ENCODE measurements around the gene C21orf58.

C21orf58 gene

DNA sequence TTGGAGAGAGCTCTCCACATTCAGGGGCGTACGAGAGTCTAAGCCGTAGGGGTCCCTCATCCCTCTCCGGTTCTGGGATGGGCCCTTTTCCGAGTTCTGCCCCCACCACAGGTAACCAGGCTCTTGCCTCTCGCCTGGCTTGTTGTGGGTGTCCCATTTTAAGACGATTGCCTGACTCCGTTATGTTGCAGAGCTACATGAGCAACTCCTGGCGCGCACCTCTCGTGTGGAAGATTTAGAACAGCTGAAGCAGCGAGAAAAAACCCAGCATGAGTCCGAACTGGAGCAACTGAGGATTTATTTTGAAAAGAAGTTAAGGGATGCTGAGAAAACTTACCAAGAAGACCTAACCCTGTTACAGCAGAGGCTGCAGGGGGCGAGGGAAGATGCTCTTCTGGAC, 29.2 kb upstream of the C21orf58 start:
- DNase-seq: no peak

- no peak for DNase-seq
These were observed 28.5 kb upstream of the C21orf58 start for GRCh38 chr21:46352164-46352515.

GRCh38 chr21:46351476-46352163, 27.9 kb upstream of the C21orf58 start:
- DNase-seq: no peak

- DNase-seq: no peak
These were observed 27.3 kb upstream of the C21orf58 start for GRCh38 chr21:46350981-46351380.

DNA sequence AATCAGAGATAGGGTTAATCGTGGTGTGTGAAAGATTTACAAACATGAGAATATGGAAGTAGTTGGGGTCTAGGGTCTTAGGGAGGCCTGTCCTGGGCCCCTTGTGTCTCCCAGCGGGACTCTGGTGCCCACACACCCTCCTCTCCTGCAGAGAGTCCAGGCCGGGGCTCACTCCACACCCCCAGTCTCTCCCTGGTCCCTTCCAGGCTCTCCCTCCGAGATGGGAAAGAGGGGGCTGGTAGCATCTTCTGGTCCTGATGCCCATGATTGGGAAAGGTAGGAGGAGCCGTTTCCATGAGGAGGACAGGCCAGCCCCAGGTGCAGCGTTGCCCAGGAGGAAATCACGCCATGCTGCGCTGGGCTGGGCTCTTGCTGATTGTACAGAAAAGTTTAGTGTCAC, 26.9 kb upstream of the C21orf58 start:
- no peak for DNase-seq

GRCh38 chr21:46349134-46349760, 25.6 kb upstream of the C21orf58 start:
- DNase-seq: no peak

- DNase-seq: no peak
These were observed 24.2 kb upstream of the C21orf58 start for GRCh38 chr21:46347791-46348381.

- DNase-seq: no peak
These were observed 23.5 kb upstream of the C21orf58 start for GRCh38 chr21:46347203-46347550.

GRCh38 chr21:46346296-46347202, 22.9 kb upstream of the C21orf58 start:
- DNase-seq: no peak

DNA sequence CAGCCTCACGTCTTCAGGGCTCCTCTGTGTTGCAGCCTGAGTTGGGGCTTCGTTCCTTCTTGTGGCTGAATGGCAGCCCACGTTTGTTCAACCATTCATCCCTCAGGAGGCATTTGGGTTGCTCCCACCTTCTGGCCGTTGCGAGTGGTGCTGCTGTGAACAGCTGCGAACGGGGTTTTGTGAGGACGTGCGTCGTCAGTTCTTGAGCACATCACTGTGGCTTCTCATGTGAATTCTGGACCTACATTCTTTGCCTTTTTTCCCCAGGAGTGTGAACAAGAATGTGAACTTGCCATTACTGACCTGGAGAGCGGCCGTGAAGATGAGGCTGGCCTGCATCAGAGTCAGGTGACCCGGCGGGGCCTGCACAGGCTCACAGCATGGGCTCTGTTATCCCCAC, 22.2 kb upstream of the C21orf58 start:
- no peak for DNase-seq

GRCh38 chr21:46344219-46344915, 20.7 kb upstream of the C21orf58 start:
- DNase-seq: no peak

DNA sequence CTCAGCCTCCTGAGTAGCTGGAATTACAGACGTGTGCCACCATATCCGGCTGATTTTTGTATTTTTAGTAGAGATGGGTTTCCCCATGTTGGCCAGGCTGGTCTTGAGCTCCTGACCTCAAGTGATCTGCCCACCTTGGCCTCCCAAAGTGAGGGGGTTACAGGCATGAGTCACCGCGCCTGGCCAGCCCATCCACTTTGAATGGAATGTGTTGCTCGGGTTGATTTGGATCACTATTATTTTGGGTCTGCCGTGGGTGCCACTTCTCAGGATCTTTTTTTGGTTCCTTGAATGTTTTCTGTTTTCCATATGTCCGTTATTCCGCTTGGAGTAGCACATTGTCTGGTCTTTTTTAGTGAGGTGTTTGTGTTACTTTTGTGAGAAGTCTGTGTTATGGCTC, 17.3 kb upstream of the C21orf58 start:
- DNase-seq: no peak

DNA sequence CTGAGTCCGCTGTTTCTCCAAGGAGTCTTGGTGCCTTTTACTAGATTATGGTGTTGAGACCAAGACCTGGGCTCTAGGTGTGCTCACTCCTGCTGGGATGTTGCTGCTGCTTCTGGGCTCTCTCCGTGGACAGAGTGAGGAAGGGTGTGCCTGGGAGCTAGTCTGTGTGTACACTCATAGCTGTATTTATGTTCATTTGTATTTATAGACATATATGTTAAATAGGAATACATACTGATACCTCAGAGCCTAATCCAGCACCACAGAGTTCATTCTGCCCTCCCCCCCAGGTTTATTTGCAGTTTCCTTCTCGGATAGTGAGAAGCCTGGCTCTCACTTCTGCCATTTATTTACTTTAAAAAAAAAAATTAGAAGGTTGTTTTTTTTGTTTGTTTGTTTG, 12.9 kb upstream of the C21orf58 start:
- DNase-seq: no peak

DNA sequence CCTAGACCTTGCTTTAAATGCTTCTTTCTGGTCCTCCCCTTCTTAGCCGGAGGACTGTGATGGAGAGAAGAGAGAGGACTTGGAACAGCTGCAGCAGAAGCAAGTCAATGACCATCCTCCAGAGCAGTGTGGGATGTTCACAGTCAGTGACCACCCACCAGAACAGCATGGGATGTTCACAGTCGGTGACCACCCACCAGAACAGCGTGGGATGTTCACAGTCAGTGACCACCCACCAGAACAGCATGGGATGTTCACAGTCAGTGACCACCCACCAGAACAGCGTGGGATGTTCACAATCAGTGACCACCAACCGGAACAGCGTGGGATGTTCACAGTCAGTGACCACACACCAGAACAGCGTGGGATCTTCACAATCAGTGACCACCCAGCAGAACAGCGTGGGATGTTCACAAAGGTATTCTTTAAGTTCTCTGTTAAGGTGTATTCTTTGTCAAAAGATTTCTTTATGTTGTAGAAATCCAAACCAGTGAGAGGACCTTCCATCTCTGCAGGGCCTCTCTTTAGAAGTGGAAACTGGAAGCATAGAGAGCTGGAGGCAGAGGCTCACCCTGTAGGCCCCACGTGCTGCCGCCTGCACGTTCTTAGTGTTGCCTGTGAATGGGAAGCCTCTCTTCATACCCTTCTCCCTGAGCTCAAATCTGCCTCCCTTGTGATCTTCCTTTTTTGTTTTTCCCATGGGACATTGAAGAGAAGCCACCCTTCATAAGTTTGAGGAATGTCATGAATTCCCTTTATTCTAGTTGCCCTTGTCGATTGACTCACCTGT, 10.9 kb upstream of the C21orf58 start:
- no peak for DNase-seq

DNA sequence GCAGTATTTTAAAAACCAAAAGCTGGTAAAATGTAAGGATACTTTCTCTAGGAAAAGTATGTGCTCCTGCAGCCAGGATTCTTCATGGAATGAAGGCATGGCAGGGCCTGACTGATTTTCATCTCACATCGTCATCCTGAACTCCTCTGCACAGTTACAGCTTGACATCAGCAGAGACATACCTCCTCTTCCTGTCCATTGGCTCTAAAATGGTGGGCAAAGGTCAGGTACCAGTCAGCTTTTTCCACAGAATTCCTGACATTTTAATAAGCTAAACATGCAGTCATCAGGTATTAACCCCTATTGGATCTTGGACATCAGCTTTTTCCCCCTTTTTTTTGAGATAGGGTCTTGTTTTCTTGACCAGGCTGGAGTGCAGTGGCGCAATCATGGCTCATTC, 6.1 kb upstream of the C21orf58 start:
- DNase-seq: no peak

- DNase-seq: no peak
These were observed 4.5 kb upstream of the C21orf58 start for GRCh38 chr21:46328151-46328550.

DNA sequence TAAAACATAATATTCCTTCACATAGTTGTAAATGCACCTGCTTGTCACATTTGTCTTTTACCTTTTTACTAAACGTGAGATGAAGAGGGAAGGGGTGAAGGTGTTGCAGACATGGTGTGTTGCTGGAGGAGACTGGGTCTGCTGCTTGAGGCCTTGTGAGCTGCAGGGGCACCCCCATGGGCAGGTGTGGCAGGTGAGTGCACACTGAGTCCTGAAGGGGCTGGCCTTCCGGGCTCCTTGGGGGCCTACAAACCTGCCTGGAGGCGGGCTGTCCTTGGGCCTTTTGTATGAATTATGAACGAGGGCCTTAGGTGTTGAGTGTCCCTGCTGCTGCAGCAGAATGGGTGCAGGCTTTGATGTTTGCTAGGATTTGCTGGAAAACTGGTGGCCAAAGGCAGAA, 4.0 kb upstream of the C21orf58 start:
- DNase-seq: no peak

DNA sequence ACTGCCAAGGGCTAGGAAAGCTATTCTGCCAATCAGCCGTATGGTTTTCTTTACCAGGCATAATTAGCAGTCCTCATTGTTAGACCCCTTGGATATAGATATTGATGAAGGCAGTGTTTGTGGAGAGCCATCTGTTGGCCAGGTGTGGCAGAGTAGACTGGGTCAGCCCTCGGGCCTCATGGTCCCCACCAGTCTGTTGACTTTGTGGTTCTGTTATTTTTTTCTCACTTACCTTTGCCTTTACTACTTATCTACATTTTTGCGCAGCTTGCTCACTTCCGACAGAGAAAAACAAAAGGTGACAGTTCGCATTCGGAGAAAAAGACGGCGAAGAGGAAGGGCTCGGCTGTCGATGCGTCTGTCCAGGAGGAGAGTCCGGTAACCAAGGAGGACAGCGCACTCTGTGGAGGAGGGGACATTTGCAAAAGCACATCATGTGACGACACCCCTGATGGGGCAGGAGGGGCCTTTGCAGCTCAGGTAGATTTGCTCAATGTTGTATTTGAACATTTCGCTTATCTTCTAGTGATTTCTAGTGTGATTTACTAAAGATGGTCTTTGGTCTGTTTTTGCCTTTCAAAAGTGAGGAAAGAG, 2.5 kb upstream of the C21orf58 start:
- DNase-seq: no peak

GRCh38 chr21:46325073-46325912, 1.6 kb upstream of the C21orf58 start:
- DNase-seq: no peak

DNA sequence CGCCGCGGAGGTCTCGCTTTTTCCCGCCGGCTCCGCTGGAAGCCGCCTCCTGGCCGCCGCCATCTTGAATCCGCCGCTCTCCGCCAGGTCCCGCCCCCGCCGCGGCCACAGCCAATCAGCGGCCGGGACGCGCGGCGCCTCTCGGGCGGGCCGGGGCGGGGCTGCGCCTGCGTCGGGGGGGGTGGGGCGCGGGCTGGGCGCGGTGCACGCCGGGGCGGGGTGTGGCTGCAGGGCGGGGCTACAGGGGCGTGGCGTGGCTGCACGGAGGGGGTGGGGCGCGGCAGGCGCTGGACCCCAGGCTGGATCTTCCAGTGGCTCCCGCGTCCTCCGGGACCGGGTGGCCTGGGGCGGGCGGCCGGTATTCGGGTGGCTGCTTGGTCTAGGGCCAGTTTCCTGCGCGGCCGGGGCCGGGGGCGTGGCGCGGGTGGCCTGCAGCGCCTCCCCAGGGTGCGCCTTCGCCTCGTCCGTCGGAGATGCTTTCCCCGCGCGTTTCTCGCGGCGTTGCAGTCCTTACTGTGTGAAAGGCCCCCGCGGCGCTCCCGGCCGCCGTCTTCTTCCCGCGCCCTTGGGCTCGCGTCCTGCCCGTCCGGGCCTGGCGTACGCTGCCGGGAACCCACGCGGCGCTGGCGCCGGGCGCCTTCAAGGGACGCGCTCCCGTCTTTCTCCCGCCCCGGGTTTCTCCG, 861 bp upstream of the C21orf58 start:
- peak; percentile 33 to 80 for DNase-seq
